ENCODE data around the gene PDILT.

- TF ChIP-seq POLR2A (IDR thresholded peaks at IDR 0.05) (no peak), CTCF (IDR thresholded peaks at IDR 0.05) (no peak), EP300 (IDR thresholded peaks at IDR 0.05) (no peak)
These were observed 15.7 kb downstream of the PDILT start for GRCh38 chr16:20388854-20389253.
